HFFc6 (cell line): ENCODE measurements around the gene CACNB1. TPM values are rescaled to one million over a fixed set of nuclear protein-coding genes. Genes with fewer than 3 reads are reported as not detected.
A peak's percentile ranks its signal among the peaks of the same experiment; 100 is the strongest.

ENCODE experiments used
- DNase-seq: peaks from one replicate; pipeline ENCODE4 v3.0.0-alpha.2; 2018
- H3K27ac Mint-ChIP-seq: 2 replicates; pipeline ENCODE4 v1.8.0; 2020; ENCODE audit warnings: mild to moderate bottlenecking, mixed read lengths
- H3K27me3 Mint-ChIP-seq: 2 replicates; pipeline ENCODE4 v1.8.0; 2021; ENCODE audit warnings: mild to moderate bottlenecking, moderate library complexity, mixed read lengths; ENCODE audit not compliant: insufficient read depth
- H3K36me3 Mint-ChIP-seq: 2 replicates; pipeline ENCODE4 v1.8.0; 2021; ENCODE audit warnings: low read depth, mixed read lengths
- H3K4me1 Mint-ChIP-seq: 2 replicates; pipeline ENCODE4 v1.8.0; 2020; ENCODE audit warnings: low read depth, mixed read lengths
- H3K4me3 Mint-ChIP-seq: 2 replicates; pipeline ENCODE4 v1.8.0; 2020; ENCODE audit warnings: mild to moderate bottlenecking, moderate library complexity, mixed read lengths
- H3K9me3 Mint-ChIP-seq: 2 replicates; pipeline ENCODE4 v1.8.0; 2020; ENCODE audit warnings: mild to moderate bottlenecking, mixed read lengths
- CTCF ChIP-seq: fragments of 200-600 bp; sonication (generic); IDR thresholded peaks from 2 replicates; pipeline ENCODE4 v1.5.0; 2021; ENCODE audit warnings: antibody characterized with exemption, mild to moderate bottlenecking
- total RNA-seq, 6 experiments: library from RNA; stranded (reverse); fragmentation: NEBNext Ultra II Directional; extraction: Animal tissue kit (Norgen Biotek cat#: 25700); gene quantifications; 2 replicates in 1 of 6; 3 replicates in 5 of 6; pipeline ENCODE4 v1.2.3, GENCODE V29; 2021

CACNB1 gene
- total RNA-seq, 6 experiments from 2014 or later, result 5.1 to 7.0 (median 6.1) TPM

- TF ChIP-seq CTCF, result no peak
- H3K4me3 Mint-ChIP-seq, result no peak overlapping the region
- peaks cover 10% of the 10 kb centered on the region for H3K27me3 Mint-ChIP-seq
- peaks cover 23% of the 10 kb centered on the region for H3K4me1 Mint-ChIP-seq
- no peaks in the 10 kb centered on the region; the same call in 1 of the 2 replicates for H3K9me3 Mint-ChIP-seq
- peak overlapping the region; percentile 86 for H3K27ac Mint-ChIP-seq
- DNase-seq, result peak; percentile 76
- H3K36me3 Mint-ChIP-seq, result no peaks in the 10 kb centered on the region; the same call in 1 of the 2 replicates
Measured at GRCh38 chr17:39144416-39144840, 53.0 kb downstream of the CACNB1 start.

DNA sequence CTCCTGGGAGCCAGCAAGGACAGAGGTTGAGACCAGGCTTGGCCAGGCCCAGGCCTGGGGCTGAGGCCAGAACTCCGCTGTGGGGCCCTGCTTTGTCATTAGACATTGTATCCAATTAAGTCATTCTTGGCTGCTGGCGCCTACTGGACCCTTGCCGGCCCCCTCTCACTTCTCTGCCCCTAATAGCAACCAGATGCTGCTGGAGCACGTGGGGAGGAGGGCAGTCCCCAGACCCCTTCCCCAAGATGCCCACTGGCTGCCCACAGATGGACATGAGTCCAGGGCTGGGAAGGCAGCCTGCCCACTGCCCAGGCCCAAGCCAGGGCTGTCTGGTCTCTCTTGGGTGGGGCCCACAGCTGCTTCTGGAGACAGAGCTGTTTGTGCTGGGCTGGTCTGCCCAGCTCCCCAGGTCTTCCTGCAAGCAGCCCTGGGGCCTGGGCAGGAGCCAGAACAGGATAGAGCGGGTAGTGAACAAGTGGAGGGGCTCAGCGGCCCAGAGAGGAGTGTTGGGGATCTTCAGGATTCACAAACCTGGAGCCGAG is 53.8 kb downstream of the CACNB1 start:
- H3K27me3 Mint-ChIP-seq, result peaks cover 10% of the 10 kb centered on the region
- no peak overlapping the region for H3K4me3 Mint-ChIP-seq
- peak overlapping the region; percentile 86 for H3K27ac Mint-ChIP-seq
- no peak for DNase-seq
- H3K9me3 Mint-ChIP-seq, result no peaks in the 10 kb centered on the region; the same call in 1 of the 2 replicates
- no peak for TF ChIP-seq CTCF
- no peaks in the 10 kb centered on the region; the same call in 1 of the 2 replicates for H3K36me3 Mint-ChIP-seq
- H3K4me1 Mint-ChIP-seq, result peaks cover 31% of the 10 kb centered on the region

DNA sequence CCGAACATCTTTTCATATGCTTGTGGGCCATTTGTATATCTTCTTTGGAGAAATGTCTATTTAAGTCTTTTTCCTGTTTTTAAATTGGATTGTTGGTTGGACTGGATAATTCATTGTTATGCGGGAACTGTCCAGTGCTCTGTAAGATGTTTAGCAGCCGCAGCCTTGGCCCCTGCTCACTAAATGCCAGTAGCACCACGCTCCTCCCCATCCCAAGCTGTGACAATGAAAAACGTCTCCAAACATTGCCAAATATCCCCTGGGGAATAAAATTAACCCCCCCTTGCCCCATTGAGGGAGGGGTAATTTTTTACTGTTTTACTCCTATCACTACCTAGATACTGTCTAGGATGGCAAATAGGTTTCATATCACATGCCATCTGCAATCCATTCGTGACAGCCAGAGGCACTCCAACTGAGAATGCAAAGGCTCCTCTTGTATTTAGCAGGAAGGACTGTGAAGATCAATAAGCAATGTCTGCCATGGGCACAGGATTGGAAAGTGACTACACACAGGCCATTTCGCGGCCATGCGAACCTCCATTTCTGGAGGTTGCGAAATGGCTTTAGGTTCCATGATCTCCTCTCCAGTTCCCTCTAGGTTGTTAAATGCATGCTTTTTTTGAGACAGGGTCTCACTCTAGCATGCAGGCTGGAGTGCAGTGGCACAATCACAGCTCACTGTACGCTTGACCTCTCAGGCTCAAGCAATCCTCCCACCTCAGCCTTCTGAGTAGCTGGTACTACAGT is 55.4 kb downstream of the CACNB1 start:
- TF ChIP-seq CTCF, result no peak
- Mint-ChIP-seq H3K4me1 (peaks cover 46% of the 10 kb centered on the region), H3K27me3 (peaks cover 4% of the 10 kb centered on the region), H3K4me3 (no peak overlapping the region), H3K9me3 (no peaks in the 10 kb centered on the region; the same call in 1 of the 2 replicates), H3K27ac (no peak overlapping the region), H3K36me3 (no peaks in the 10 kb centered on the region; the same call in 1 of the 2 replicates)
- DNase-seq, result no peak

GRCh38 chr17:39141294-39141693 is 56.2 kb downstream of the CACNB1 start:
- H3K9me3 Mint-ChIP-seq, result no peaks in the 10 kb centered on the region; the same call in 1 of the 2 replicates
- peaks cover 6% of the 10 kb centered on the region for H3K27me3 Mint-ChIP-seq
- TF ChIP-seq CTCF, result no peak
- no peak for DNase-seq
- H3K4me1 Mint-ChIP-seq, result peaks cover 54% of the 10 kb centered on the region
- H3K27ac Mint-ChIP-seq, result no peak overlapping the region
- H3K36me3 Mint-ChIP-seq, result no peaks in the 10 kb centered on the region; the same call in 1 of the 2 replicates
- H3K4me3 Mint-ChIP-seq, result no peak overlapping the region

DNA sequence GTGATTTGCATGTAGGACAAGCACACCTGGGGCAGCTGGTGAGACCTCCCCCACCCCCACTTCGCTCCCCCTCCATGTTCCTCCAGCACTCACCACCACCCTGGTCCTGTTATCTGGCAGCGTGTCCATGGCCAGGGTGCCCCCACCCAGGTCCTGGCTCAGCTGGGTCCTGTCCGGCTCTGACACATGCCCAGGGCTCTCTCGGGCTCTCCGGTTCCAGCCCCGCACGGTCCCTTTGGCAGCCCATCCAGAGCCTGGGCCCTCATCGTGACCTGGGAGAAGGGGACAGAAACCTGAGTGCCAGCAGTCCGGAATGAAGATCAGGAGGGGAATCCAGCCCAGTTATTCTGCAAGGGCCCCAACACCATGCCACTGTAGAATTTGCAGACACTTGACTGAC is 57.9 kb downstream of the CACNB1 start:
- H3K4me3 Mint-ChIP-seq, result no peak overlapping the region; the same call in 1 of the 2 replicates
- H3K36me3 Mint-ChIP-seq, result no peaks in the 10 kb centered on the region; the same call in 1 of the 2 replicates
- H3K4me1 Mint-ChIP-seq, result peaks cover 62% of the 10 kb centered on the region
- DNase-seq, result no peak
- no peaks in the 10 kb centered on the region; the same call in 1 of the 2 replicates for H3K9me3 Mint-ChIP-seq
- TF ChIP-seq CTCF, result no peak
- peaks cover 6% of the 10 kb centered on the region for H3K27me3 Mint-ChIP-seq
- H3K27ac Mint-ChIP-seq, result peak overlapping the region; percentile 94
